ENCODE data around the gene RXRA.
"Not testable (repeated sequence)": the region's sequence is repeated elsewhere in the genome, so short reads cannot be mapped to it uniquely, and the experiment has no call there.

The RXRA gene

DNA sequence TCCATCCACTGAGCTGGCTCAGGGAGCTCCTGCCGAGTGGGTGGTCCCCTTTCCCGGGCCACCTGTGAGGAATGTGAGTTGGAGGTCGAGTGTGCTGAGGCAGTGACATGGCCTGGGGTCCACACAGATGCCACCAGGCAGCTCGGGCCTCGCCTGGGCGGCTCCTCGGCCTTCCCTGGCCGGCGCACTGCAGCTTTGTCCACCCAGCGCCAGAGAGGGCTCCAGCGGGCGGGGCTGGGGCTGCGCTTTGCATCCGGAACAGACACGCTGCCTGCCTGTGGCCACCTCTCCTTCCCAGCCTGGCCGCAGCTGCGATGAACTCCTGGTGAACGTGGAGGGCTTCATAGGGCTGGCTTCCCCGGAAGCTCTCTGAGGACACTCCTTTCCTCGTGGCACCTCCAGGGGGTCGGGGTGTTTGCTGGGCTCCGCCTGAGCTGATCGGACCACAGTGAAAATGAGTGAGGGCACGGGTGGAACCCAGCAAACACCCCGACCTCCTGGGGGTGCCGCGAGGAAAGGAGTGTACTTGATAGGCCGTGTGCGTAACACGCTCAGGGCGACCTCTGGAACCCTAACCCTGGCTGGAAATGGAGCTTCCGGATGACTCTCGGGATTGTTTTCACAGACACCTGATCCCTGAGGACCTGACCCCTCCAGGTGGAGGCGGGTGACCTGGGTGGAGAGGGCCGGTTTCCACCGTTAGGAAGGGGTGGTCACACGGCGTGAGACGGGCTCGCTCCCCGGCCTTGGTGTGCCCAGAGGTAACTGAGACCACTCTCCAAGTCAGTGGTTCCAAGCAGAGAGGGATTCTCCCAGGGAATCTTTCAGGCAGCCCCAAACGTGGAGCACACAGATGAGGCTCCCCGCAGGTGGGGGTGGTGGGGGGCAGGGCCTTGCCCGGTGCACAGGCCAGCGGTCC, 31.8 kb upstream of the RXRA start:
- no peak for DNase-seq

DNA sequence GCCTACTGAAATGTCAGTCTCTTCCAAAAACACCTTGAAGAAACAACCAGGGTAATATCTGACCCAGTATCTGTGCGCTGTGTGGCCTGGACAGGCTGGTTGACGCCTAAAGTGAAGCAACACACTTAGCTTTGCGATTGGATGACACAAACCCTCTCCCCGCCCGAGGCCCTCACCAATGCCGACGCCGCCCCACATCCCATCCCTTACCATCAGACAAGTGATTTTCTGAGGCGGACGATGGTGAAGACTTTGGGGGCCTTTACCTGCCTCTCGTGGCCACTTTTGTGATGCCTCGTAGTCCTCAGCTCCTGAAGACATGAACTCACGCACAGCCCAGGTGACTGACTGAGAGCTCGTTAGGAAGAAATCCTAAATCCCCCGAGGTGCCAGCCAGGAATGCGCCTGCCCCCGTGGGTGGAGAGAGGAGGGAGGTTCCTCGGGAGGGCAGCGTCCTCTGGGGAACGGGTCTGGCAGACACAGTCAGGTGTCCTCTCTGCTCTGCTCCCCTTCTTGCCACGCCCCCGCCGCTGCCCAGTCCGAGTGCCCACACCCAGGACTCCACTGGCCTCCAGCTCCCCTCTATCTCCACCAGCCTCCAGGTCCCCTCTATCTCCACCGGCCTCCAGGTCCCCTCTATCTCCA, 31.0 kb upstream of the RXRA start:
- DNase-seq, result no peak

DNA sequence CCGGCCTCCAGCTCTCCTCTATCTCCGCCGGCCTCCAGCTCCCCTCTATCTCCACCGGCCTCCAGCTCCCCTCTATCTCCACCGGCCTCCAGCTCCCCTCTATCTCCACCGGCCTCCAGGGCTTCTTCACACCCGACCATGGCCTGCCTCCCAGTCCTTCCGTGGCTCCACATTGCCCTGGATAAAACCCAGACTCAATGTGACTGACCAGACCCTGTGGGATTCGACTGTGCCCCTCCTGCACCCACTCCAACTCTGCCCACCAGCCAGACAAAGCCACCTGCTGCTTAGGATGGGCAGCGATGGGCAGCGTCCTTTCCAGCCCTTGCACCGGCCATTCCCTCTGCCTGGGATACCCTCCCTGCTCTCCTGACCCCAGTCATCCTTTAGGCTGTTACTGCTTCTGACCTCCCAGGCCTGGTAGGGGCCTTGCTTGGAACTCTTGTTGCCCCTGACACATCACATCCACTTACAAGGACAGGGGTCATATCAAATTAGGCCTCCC, 30.5 kb upstream of the RXRA start:
- no peak for DNase-seq

DNA sequence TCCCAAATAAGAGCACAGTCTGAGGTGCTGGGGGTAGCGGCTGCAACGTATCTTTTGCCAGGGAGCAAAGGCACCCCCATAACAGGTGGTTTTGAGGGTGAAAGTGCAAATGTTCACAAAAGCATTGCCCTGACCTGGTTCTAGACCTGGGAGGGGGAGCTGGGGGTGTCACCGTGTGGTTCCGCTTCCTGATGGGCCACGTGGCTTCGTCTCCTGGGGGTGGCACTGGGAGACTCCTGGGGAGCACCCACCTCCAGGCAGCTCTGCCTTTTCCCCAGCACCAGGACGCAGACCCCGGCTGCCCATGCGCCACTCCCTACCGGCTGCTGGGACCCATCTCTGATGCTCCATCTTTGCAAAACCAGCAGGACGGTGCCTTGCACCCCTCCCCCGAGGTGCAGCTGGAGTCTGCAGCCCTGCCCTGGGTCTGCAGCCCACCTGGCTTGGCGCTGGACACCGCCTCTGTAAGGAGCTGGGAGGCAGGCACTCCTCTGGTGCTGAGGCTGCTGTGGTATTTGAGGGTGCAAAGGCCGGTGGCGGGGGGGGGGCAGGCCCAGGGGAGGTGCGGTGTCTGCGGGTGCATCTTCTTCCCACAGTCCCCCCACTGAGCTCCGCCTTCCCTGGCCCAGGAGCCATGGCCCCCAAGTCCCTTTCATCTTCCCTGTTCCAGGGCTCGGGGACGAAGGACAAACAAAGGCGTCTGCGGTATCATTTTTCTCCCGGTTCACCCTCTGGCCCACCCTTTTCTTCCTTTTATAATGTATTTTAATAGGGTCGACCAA, 29.8 kb upstream of the RXRA start:
- no peak for DNase-seq

DNA sequence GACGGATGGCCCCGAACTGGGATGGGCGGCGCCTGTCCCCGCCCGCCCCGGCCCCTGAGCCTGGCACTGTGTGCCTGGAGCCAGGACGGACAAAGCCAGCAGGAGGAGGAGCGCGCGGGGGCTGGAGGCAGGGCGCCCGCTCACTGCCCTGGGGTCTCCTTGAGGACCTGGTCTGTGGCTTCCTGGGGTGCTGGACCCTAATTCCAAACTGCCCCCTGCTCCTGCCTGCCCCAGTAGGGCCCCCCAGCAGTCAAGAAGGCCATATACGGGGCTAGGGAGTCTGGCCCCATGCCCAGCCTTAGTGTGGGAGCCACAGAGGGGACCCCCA, 29.2 kb upstream of the RXRA start:
- DNase-seq, result no peak

DNA sequence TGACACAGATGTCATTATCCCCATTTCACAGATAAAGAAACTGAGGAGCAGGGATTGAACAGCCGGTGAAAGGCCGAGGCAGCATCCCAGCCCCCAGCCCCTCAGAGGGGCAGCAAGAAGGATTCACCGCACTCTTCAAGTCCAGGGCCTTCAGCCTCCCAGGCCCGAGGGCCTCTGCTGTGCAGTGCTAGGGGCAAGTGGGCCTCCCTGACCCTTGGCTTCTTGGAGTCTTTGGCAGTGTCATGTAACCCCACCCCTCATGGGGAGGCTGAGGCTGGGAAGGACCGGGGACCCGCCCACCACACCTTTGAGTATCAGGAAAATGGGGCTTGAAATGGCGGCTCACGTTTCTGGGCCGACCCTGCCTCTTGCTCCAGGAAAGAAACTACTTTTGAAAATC, 28.7 kb upstream of the RXRA start:
- DNase-seq, result no peak

DNA sequence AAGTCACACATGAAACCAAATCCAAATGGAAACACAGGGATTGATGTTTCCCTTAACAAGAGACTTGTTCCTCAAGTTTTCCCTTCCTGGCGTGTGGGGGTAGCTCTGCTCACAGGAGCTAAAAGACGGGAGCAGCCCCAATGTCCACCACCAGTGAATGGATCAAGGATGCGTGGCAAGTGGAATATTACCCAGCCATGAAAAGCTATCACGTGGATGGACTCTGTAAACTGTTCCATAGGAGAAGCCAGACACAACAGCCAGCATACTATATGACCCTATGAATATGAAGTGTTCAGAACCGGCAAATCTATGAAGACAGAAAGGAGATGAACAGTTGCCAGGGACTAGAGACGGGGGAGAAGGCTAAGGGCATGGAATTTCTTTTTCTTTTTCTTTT, 28.3 kb upstream of the RXRA start:
- DNase-seq, result no peak

DNA sequence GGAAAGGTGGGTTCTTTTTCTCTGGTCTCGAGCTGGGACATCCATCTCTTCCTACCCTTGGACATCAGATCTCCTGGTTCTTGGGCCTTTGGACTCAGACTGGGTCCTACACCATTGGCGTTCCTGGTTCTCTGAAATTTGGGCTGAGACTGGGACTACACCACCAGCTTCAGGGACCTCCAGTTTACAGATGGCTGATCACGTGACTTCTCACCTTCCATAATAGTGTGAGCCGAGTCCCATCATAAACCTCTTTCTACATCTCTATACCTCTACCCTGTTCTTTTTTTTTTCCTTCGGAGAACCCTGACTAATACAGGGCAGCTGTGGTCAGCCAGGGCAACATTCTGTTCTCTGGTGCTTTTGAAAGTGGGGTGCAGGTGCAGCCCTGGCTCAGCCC, 27.2 kb upstream of the RXRA start:
- no peak for DNase-seq

DNA sequence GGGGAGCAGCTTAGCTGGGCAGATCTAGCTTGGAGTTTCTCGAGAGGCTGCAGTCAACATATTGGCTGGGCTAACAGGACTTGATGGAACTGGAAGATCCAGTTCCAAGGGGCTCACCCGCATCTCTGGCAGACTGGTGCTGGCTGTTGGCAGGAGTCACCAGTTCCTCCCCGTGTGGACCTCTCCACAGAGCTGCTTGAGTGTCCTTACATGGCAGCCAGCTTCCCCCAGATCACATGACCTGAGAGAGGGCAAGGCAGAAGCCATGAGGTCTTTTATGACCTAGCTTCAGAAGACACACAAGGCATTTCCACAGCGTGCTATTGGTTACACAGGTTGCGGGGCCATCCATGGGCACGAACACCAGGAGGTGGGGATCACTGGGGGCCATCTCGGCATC, 26.4 kb upstream of the RXRA start:
- no peak for DNase-seq

DNA sequence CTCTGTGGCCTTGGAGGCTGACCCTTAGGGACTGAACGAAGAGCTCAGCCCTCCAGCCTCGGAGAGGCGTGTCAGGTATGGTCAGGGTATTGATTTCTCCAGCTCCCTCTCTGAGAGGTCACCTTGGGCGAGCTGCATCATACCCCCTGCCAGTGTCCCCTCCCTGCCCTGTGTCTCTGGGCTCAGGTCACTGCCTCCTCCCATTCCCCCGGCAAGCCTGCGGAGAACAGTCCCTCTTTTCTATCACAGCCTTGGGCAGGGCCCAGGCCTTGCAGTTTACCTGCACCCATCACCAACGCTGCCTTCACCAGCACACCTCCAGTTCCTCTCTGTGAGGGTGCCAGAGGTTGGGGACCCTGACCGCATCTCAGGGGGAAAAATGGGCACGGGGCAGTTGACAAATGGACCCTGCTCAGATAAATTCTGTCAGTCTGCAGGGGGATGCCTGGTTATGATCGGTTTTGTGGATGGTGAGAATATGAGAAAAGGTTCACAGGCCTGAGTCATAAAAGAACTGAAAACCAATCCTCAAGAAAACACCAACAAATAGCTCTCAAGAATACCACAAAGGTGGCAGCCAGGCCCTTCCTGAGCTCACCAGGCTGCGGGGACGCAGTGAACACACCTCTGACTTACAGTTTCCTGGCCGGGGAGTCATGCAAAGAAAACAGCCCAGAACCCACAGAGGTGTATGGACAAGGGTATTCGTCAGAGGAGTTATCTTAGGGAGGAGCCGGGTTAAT, 24.7 kb upstream of the RXRA start:
- no peak for DNase-seq

DNA sequence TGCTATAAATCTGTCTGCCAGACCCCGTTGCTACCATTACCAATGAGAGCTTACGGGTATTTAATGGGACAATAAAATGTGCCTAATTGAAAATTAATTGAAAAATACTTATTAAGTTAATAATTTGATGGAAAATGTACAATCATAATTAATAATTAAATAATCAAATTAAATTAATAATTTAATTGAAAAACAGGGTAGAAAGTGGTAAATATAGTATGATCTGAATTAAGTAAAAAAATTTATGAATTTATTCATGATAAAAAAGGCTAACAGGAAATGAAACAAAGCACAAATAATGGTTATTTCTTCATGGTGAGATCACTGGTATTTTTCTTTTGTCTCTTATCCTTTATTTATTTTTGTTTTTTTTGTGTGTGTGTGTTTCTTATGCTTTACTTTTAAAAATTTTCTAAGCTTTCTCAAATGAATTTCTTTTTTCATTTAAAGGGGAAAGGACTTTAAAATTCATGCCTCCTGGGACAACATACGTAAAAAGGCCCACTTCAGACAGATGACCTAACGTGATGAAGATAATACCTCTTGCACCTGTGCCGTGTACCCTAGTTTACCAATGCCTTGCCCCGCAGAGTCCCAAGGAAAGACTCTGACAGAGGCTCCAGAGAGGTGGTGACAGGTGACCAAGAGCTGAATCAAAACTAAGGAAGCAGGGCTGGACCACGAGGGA, 24.0 kb upstream of the RXRA start:
- no peak for DNase-seq

DNA sequence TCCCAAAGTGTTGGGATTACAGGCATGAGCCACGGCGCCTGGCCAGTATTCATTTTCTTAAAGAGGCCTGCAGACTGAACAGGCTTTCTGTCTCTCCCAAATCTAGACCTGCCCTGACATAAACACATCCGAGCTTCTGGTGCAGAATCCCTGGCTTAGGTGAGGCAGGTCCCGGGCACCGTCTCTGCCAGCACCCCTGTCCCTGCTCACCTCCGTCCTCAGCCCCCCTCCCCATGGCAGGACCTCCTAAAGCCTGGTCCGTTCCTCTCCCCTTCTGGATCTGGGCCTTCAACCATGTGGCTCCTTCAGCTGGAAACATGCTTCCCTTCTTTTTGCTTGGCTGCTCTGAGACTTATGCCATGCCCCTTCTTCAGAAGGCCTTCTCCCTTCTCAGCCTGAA, 22.7 kb upstream of the RXRA start:
- no peak for DNase-seq

DNA sequence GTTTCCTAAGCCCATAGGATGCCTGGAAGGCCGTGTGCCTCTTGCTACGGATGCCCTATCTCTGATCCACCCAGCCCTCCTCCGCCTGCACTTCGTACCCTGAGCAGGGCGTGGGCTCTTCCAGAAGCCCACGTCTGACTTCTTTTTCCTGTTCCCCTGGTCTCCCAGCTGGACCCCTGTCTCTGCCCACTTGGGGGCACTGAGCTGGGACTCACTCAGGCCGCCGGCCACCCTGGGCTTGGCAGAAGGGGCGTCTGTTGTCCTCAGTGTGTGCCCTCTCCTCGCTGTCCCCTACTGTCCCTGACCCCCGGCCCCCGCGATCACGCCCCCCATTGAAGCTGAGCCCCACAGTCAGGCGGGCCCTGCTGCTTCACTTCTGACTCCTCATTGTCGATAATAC, 22.0 kb upstream of the RXRA start:
- no peak for DNase-seq

DNA sequence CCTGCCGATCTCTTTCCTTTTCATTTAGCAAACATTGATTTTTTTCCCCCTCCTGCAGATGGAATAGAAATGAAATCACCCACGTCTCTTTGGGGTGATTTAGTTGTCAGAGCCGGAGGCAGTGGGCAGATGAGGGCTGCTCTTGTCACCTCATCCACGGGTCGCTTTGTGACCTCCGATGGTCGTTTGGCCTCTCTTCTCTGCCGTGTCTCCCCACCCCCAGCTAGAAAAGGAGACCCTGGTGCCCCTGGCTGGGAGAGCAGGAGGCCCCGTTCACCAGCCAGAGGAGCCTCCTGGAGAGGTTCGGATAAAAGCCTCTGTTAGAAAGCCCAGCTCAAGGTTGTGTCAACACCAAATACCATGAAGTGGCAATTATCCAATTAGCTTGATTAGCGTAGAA, 21.6 kb upstream of the RXRA start:
- DNase-seq, result no peak

DNA sequence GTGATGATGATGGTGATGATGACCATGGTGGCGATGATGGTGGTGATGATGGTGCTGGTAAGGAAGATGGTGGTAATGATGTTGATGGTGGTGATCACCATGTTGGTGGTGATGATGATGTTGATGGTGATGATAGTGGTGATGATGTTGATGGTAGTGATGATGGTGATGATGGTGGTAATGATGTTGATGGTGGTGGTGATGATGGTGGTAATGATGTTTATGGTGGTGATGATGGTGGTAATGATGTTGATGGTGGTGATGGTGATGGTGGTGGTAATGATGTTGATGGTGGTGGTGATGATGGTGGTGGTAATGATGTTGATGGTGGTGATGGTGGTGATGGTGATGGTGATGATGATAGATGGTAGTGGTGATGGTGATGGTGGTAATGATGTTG, 20.7 kb upstream of the RXRA start:
- DNase-seq, result no peak

DNA sequence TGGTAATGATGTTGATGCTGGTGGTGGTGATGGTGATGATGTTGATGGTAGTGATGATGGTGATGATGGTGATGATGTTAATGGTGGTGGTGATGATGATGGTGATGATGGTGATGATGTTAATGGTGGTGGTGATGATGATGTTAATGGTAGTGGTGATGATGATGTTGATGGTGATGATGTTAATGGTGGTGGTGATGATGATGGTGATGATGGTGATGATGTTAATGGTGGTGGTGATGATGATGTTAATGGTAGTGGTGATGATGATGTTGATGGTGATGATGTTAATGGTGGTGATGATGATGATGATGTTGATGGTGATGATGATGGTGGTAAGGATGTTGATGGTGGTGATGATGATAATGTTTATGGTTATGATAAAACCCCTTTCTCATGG, 20.2 kb upstream of the RXRA start:
- DNase-seq, result not testable (repeated sequence)

DNA sequence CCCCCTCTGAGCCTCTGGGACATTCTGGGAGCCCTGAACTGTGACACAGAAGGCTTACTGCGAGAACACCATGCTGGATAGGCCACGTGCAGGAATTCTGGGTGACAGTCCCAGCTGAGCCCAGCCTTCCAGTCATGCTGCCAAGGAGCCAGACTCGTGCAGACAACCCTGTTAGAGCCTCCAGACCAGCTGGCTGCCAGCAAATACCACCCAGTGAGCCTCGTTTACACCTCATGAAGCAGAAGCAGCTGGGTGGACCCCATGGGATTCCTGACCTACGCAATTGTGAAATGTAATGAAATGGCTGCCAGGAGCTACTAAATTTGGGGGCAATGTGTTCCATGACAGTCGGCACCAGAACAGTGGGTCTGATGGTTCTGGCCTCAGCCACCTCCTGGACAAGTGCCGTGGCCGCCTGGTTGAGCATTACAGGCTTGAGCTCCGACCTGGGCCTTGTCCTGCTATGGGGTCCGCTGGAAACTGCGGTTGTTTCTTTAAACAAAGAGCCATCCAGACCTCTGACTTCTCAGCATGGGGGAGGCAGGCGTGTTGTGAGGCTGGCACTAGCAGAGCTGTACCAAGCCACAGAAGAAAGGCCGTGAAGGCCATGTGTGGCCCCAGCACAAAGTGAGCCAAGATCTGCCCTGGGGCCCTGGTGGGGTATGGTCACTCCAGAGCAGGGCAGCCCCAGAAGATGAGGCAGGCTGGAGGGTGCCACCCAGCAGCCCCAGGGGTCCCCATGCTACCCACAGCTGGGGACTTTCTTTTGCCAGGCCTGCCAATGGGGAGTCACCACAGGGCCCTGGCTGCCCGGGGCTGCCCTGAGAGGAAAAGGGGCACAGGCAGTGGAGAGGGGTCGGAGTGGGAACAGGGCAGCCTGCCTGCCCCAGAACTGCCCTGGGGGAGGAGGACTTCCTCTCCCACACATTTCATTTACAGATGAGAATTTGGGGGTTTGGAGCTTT, 19.3 kb upstream of the RXRA start:
- DNase-seq, result no peak

DNA sequence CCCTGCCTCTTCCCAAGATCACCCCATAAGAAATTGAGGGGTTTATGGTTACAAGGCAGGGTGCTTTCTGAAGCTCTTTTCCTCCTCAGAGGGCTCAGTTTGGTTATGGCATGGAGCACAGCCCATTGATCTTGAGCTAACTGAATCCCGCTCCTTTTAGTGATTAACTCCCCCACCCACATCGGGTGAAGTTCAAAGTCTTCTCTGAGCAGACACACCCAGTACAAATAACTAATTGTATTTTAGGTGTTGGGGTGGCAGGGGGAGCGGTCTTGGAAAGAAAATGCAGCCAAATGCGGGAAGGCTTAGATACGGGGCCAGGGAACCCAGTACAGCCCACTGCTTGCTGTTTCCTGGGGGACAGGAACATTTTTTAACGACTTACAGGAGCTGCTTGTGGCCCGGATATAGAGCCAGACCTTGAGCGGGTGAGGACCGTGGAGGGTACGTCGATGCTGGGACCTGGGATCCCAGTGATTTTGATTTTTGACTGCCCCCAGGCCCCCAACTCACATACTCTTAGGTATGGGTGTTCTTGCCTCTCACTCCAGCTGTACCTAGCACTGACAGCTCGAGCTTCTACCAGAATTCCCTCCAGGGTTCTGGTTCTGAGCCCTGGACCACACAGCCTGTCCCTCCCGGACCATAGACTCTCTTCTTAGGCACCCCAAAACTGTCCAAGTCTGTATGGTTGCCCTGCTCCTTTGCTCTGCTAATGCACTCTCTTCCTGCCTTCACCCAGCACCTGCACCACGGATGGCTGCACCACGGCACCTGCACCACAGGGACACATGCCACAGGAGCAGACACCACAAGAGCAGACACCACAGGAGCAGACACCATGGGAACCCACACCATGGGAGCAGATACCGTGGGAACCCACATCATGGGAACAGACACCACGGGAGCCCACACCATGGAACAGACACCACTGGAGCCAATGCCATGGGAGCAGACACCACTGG, 18.3 kb upstream of the RXRA start:
- DNase-seq, result no peak

DNA sequence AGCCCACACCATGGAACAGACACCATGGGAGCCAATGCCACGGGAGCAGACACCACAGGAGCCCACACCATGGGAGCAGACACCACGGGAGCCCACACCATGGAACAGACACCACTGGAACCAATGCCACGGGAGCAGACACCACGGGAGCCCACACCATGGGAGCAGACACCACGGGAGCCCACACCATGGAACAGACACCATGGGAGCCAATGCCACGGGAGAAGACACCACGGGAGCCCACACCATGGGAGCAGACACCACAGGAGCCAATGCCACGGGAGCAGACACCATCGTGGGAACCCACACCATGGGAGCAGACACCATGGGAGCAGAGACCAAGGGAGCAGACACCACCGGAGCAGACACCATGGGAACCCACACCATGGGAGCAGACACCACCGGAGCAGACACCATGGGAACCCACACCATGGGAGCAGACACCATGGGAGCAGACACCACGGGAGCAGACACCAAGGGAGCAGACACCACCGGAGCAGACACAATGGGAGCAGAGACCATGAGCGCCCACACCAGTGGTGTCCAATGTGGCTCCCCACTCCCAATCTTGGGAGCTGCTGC, 17.5 kb upstream of the RXRA start:
- not testable (repeated sequence) for DNase-seq

DNA sequence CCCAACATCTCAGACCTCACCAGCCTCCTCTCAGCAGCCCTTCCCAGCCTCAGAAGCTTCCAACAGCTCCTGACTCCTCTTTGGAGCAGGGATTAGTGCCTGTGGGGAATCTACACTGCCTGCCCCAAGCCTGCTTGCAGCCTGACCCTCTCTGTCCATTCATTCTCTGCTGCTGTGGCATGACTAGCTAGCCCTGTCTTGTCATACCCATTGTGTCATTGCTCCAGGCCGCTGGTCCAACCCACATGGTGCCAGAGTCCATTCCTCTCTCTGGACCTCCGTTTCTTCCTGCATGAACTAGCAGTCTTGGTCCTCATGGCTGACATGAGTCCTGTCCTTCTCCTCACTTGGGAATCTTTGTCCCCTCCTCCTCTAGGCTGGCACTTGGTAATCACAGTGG, 12.8 kb upstream of the RXRA start:
- no peak for DNase-seq
